CD4-positive, alpha-beta T cell treated with Interleukin-21 for 1 hour (primary cell): Measurements from ENCODE around the gene OR10A4.
"Not testable (repeated sequence)": the region's sequence is repeated elsewhere in the genome, so short reads cannot be mapped to it uniquely, and the experiment has no call there.

Experiments
- DNase-seq: peaks from one replicate; pipeline ENCODE4 v3.0.0-alpha.2; 2020

Gene OR10A4

GRCh38 chr11:6900327-6900999 is 24.0 kb downstream of the OR10A4 start:
- DNase-seq, result no peak

DNA sequence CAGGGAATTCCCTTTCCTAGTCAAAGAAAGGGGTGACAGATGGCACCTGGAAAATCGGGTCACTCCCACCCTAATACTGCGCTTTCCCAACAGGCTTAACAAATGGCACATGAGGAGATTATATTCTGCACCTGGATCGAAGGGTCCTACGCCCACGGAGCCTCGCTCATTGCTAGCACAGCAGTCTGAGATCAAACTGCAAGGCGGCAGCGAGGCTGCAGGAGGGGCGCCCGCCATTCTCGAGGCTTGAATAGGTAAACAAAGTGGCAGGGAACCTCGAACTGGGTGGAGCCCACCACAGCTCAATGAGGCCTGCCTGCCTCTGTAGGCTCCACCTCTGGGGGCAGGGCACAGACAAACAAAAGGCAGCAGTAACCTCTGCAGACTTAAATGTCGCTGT is 28.4 kb downstream of the OR10A4 start:
- not testable (repeated sequence) for DNase-seq

DNA sequence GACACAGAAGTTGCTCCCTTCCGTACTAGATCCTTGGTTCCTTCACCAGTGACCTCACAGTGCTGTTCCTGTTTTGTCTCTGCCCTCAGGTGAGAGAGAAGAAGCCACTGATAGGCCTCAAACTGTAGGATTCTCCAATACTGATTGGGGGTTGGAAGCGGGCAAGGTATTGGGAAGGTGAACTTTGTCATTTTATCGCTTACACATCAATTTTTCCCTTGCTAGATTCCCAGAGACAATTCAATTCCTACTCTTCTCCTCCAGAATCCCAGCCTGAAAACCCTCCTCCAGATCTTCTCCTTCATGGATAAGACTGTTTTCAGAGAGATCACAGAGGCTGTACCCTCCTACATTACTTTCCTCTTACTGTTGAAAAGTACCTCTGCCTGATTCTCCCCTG is 35.0 kb downstream of the OR10A4 start:
- no peak for DNase-seq

- no peak for DNase-seq
These were observed 35.5 kb downstream of the OR10A4 start for GRCh38 chr11:6911948-6912347.

GRCh38 chr11:6919698-6920097 is 43.3 kb downstream of the OR10A4 start:
- DNase-seq, result no peak

DNA sequence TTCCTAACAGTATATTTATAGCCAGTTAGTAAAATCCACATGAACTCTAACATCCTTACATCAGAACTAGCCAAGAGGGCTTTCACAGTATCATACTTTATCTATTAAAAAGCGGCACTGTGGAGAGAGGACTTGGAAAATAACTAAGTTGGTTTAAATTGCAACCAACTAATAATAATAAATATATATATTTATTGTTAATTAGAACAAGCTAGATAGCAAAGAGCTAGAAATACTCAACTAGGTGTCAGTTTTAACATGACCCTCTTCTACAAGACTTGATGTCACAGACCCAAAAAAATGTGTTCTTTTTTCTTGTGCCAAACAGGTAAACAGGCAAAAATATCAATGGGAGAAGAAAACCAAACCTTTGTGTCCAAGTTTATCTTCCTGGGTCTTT is 44.3 kb downstream of the OR10A4 start, which contains the start of gene OR2D3:
OR2D3 (plus strand) TSS at position 301 of the 400 bp plus-strand sequence; CDS start at position 301, 0 bp downstream.
- DNase-seq, result no peak

GRCh38 chr11:6925007-6925577 is 48.7 kb downstream of the OR10A4 start:
- no peak for DNase-seq

- DNase-seq, result no peak
These were observed 49.3 kb downstream of the OR10A4 start for GRCh38 chr11:6925636-6926207.

DNA sequence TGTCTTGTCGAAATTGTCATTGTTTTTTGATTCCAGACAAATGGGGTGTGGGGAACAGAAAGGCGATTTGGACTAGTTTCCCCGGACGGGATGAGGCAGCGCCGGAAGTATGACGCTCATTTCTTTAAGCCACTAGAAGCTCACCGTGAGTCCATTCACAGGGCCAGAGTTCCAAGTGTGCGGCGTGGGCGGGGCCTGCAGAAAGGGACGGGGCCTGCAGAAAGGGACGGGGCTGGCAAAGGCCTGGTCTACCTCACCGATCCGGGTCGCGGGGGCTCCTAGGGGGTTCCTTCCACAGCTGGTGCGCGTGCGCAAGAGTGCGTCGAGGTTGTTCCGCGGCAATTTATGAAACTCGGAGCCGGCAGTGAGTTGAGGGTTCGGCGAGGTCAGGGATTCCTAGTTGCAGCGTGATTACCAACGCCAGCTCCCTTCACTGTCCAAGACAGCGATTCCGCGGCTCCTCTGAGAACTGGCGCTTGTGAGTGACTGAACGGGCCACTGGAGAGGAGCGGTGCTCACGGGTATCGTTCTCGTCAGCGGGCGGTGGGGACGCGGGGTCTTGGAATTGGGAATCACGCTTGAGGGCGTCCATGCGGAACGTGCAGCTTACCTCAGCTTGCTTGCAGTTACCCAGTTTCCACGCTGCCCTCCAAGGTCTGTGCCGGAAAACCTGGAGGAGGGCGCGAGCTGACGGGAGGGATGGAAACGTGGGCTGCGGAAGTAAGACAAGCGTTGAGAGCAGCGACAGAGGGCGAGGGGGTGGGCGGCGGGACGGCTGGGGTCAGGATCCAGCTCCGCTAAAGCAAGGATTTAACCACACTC is 50.0 kb downstream of the OR10A4 start, which contains the start of gene ZNF215:
ZNF215 (plus strand) TSS at position 219 of the 822 bp plus-strand sequence. CDS start 5,847 bp downstream, outside the sequence.
- peak; percentile 5 for DNase-seq

DNA sequence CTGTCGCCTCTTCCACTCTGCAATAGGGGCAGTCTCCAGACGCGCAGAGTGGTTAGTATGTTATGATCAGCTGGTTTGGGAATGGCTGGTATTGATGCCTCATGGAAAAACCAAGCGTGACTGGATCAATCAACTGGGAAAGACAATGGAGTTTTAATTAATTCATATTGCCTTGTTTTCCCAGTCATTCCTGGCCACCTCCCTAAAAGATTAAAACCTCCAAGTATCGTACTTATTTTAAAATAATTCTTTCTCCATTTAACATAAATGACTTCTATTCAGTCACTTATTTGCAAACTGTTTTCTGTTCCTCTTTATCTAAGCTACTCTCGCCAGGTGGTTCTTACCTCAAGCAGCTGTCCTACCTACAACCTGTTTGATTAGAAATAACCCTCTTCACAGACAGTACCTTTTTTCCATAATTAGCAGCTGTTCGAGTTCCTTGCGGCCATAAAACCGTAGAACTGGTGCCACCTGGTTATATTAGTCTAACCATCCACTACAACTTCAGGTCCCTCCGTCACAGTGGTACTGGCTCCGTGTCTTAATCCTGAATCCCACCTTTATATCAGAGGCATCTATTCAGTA is 50.7 kb downstream of the OR10A4 start:
- DNase-seq, result no peak
